Smooth muscle cell (in vitro differentiated cells): ENCODE measurements around the gene PLXNB2. TPM values are rescaled to one million over a fixed set of nuclear protein-coding genes. Genes with fewer than 3 reads are reported as not detected.

Source experiments
- DNase-seq: peaks from one replicate; lab custom pipeline; 2025; ENCODE audit not compliant: unreplicated experiment; lab: John Stamatoyannopoulos, UW
- H2AFZ ChIP-seq: fragments of 200-600 bp; sonication (generic); 2 replicates; pipeline ENCODE4 v1.6.0; 2016; ENCODE audit warnings: antibody characterized with exemption, low read depth, mild to moderate bottlenecking
- H3F3A ChIP-seq: fragments of 200-600 bp; sonication (generic); 2 replicates; pipeline ENCODE4 v1.6.0; 2017; ENCODE audit warnings: antibody characterized with exemption, low read depth
- H3K27ac ChIP-seq: fragments of 200-600 bp; sonication (generic); 2 replicates; pipeline ENCODE4 v1.5.1; 2016; ENCODE audit warnings: low read depth, mild to moderate bottlenecking
- H3K27me3 ChIP-seq: fragments of 200-600 bp; sonication (generic); 2 replicates; pipeline ENCODE4 v1.6.1; 2016; ENCODE audit warnings: low read depth, mild to moderate bottlenecking
- H3K36me3 ChIP-seq: fragments of 200-600 bp; sonication (generic); 2 replicates; pipeline ENCODE4 v1.5.1; 2016; ENCODE audit warnings: low read depth
- H3K4me1 ChIP-seq: fragments of 200-600 bp; sonication (generic); 2 replicates; pipeline ENCODE4 v1.5.1; 2016; ENCODE audit warnings: low read depth
- H3K4me2 ChIP-seq: fragments of 200-600 bp; sonication (generic); 2 replicates; pipeline ENCODE4 v1.6.0; 2016; ENCODE audit warnings: mild to moderate bottlenecking
- H3K4me3 ChIP-seq: fragments of 200-600 bp; sonication (generic); 2 replicates; pipeline ENCODE4 v1.5.1; 2016; ENCODE audit warnings: mild to moderate bottlenecking
- H3K79me2 ChIP-seq: fragments of 200-600 bp; sonication (generic); 2 replicates; pipeline ENCODE4 v1.6.0; 2016; ENCODE audit warnings: low read depth, mild to moderate bottlenecking
- H3K9ac ChIP-seq: fragments of 200-600 bp; sonication (generic); 2 replicates; pipeline ENCODE4 v1.6.0; 2016; ENCODE audit warnings: low read depth
- H3K9me3 ChIP-seq: fragments of 200-600 bp; sonication (generic); replicated peaks from 2 replicates; pipeline ENCODE4 v1.5.1; 2016; ENCODE audit warnings: low read depth
- H4K20me1 ChIP-seq: fragments of 200-600 bp; sonication (generic); 2 replicates; pipeline ENCODE4 v1.6.0; 2016; ENCODE audit warnings: low read depth
- WGBS: methylation state at CpG from one replicate; pipeline ENCODE4 v1.1.7; 2016; ENCODE audit warnings: low lambda C conversion rate; 5-methylcytosine and 5-hydroxymethylcytosine counted together
- polyA plus RNA-seq: library from polyadenylated mRNA; unstranded; fragments of >200 nt; fragmentation: Nextera tagmentation; extraction: Ambion mirVana; gene quantifications from 2 replicates; pipeline ENCODE4 v1.2.1, GENCODE V29; 2016
- total RNA-seq: library from RNA; depleted of rRNA; stranded (reverse); fragments of >200 nt; gene quantifications from 2 replicates; pipeline ENCODE4 v1.2.3, GENCODE V29; 2014
- TF ChIP-seq, protein P1 (sequence below): fragments of 200-600 bp; sonication (generic); IDR thresholded peaks from 2 replicates; pipeline ENCODE4 v1.5.1; 2017; ENCODE audit warnings: borderline replicate concordance, mild to moderate bottlenecking, antibody characterized with exemption; ENCODE audit not compliant: insufficient read depth, poor library complexity, severe bottlenecking

PLXNB2 gene
- total and polyA plus RNA-seq, 2 experiments from 2014 or later: 195 to 210 TPM

DNA sequence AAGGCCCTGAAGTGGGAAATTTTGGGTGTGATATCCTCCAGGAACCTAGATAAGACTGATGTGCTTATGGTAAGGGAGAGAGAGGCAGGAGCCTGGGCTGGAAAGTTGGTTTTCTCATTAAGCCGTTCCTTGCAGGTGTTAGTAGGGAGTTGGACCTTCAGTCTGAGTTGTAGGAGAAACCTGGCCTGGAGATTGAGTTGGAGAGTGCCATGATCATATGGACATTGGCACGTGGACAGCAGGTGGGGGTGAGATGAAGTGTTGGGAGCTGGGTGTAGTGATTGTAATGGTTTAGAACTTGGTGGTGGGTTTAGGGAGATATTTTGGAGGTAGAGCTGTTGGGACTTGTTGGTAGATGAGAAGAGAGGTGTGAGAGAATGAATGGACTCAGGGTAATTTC is 40.6 kb upstream of the PLXNB2 start:
- WGBS: 93% methylated on average over 2 of the region's 2 CpGs

DNA sequence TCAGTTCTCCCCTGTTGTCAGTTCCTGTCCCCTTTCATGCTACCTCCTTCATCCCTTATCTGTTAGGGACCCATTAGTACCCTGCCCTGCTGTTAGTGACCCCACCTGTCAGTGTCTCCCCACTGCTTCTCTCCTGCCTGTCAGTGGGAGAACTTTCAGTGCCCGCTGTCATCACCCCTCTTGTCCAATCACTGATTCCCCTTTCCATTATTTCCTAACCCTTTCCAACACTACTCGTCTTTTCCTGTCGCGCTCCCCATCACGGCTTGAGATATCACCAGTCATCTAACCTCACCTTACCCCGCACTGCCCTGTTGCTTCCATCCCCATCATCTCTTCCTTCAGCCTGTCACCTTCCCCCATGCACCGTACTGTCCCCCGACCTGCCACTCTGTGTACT is 39.7 kb upstream of the PLXNB2 start:
- Histone ChIP-seq H3K79me2 (peaks cover 49% of the 10 kb centered on the region), H3K27me3 (no peaks in the 10 kb centered on the region), H3K4me2 (no peak overlapping the region), H3K9me3 (no peaks in the 10 kb centered on the region), H3K4me1 (no peaks in the 10 kb centered on the region), H3K27ac (no peak overlapping the region), H3K4me3 (no peak overlapping the region), H3F3A (no peaks in the 10 kb centered on the region), H3K36me3 (no peaks in the 10 kb centered on the region), H4K20me1 (peaks cover 58% of the 10 kb centered on the region), H2AFZ (no peak overlapping the region), H3K9ac (no peak overlapping the region)
- WGBS: 92% methylated on average over 8 of the region's 8 CpGs
- TF ChIP-seq, protein P1, sequence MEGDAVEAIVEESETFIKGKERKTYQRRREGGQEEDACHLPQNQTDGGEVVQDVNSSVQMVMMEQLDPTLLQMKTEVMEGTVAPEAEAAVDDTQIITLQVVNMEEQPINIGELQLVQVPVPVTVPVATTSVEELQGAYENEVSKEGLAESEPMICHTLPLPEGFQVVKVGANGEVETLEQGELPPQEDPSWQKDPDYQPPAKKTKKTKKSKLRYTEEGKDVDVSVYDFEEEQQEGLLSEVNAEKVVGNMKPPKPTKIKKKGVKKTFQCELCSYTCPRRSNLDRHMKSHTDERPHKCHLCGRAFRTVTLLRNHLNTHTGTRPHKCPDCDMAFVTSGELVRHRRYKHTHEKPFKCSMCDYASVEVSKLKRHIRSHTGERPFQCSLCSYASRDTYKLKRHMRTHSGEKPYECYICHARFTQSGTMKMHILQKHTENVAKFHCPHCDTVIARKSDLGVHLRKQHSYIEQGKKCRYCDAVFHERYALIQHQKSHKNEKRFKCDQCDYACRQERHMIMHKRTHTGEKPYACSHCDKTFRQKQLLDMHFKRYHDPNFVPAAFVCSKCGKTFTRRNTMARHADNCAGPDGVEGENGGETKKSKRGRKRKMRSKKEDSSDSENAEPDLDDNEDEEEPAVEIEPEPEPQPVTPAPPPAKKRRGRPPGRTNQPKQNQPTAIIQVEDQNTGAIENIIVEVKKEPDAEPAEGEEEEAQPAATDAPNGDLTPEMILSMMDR: no peak
- no peak for DNase-seq

More for the DNA sequence above, 40.6 kb upstream of the PLXNB2 start:
- no peaks in the 10 kb centered on the region for H3K9me3 ChIP-seq
- H4K20me1 ChIP-seq: peaks cover 67% of the 10 kb centered on the region
- H3K36me3 ChIP-seq: no peaks in the 10 kb centered on the region
- no peak overlapping the region for H2AFZ ChIP-seq
- H3K4me3 ChIP-seq: no peak overlapping the region
- H3F3A ChIP-seq: no peaks in the 10 kb centered on the region
- DNase-seq: no peak
- H3K4me1 ChIP-seq: no peaks in the 10 kb centered on the region
- no peak overlapping the region for H3K9ac ChIP-seq
- H3K4me2 ChIP-seq: no peak overlapping the region
- H3K27me3 ChIP-seq: no peaks in the 10 kb centered on the region
- peaks cover 58% of the 10 kb centered on the region for H3K79me2 ChIP-seq
- TF ChIP-seq, protein P1: no peak
- no peak overlapping the region for H3K27ac ChIP-seq

DNA sequence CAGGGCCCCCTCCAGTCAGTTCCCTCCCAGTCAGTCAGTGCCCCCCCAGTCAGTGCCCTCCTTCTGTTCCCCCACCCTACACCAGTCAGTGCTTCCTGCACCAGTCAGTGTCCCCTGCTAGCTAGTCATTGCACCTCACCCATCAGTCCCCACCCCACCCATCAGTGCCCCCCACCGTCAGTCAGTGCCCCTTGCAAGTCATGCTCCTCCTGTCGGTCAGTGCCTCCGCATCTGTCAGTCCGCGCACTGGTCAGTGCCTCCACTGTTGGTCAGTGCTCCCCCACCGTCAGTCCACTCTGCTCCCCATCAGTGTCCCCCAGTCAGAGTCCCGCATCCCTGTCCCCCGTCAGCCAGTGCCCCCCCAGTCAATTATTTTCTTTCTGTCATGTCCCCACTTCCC is 39.0 kb upstream of the PLXNB2 start:
- Histone ChIP-seq H3K4me2 (no peak overlapping the region), H4K20me1 (peaks cover 51% of the 10 kb centered on the region), H2AFZ (no peak overlapping the region), H3K79me2 (peaks cover 42% of the 10 kb centered on the region), H3K36me3 (no peaks in the 10 kb centered on the region), H3K27me3 (no peaks in the 10 kb centered on the region), H3K9ac (no peak overlapping the region), H3K9me3 (no peaks in the 10 kb centered on the region), H3K27ac (no peak overlapping the region), H3K4me3 (no peak overlapping the region), H3K4me1 (no peaks in the 10 kb centered on the region), H3F3A (peaks cover under 1% of the 10 kb centered on the region)
- no peak for DNase-seq
- 75% methylated on average over 4 of the region's 8 CpGs for WGBS
- TF ChIP-seq, protein P1: no peak

DNA sequence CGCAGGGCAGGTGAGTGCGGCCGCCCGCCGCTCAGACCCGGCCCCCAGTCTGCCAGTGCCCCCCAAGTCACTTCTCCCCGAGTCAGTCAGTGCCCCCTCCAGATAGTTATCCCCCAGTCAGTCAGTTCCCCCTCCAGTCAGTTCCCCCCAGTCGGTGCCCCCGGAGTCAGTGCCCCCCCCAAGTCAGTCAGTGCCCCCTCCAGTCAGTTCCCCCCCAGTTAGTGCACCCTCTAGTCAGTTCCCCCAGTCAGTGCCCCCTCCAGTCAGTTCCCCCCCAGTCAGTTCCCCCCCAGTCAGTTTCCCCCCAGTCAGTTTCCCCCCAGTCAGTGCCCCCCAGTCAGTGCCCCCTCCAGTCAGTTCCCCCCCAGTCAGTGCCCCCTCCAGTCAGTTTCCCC is 36.1 kb upstream of the PLXNB2 start:
- Histone ChIP-seq H3K4me3 (peak overlapping the region; percentile 63), H2AFZ (no peak overlapping the region), H3K36me3 (no peaks in the 10 kb centered on the region), H3K27ac (no peak overlapping the region), H3K9me3 (no peaks in the 10 kb centered on the region), H3K4me1 (no peaks in the 10 kb centered on the region), H3K27me3 (no peaks in the 10 kb centered on the region), H3K79me2 (peaks cover 18% of the 10 kb centered on the region), H3F3A (peaks cover 3% of the 10 kb centered on the region), H4K20me1 (peaks cover 23% of the 10 kb centered on the region), H3K4me2 (peak overlapping the region; percentile 94), H3K9ac (peak overlapping the region; percentile 93)
- 0% methylated on average over 1 of the region's 9 CpGs for WGBS
- TF ChIP-seq, protein P1: no peak
- no peak for DNase-seq
